ENCODE results near the gene CKM. TPM values are rescaled to one million over a fixed set of nuclear protein-coding genes. Genes with fewer than 3 reads are reported as not detected.

The CKM gene
- polyA plus RNA-seq, 2 of the 4 experiments (the other 2 are of a cell fraction), result not detected

GRCh38 chr19:45315304-45315703, 7.4 kb downstream of the CKM start:
- Histone ChIP-seq H3K9me3 (no peaks in the 10 kb centered on the region), H3K27ac (no peak overlapping the region), H3K4me2 (no peak overlapping the region), H3K4me3 (no peak overlapping the region), H3K4me1 (no peaks in the 10 kb centered on the region)
- ATAC-seq (no peak), DNase-seq (ENCODE audit: low read depth in 1 of 2, low spot score in 1 of 2) (no peak), FAIRE-seq (no peak)
- WGBS (ENCODE audit: missing lambda C conversion rate), result 59% methylated on average over 17 of the region's 21 CpGs
- ChIA-PET POLR2A (no interaction called here), CTCF (no interaction called here)
- TF ChIP-seq CHD2 (IDR thresholded peaks at IDR 0.05; ENCODE audit: low read length, partially characterized antibody), result no peak
- no peak for TF ChIP-seq PBX3 (IDR thresholded peaks at IDR 0.05)
- TF ChIP-seq, protein P1, sequence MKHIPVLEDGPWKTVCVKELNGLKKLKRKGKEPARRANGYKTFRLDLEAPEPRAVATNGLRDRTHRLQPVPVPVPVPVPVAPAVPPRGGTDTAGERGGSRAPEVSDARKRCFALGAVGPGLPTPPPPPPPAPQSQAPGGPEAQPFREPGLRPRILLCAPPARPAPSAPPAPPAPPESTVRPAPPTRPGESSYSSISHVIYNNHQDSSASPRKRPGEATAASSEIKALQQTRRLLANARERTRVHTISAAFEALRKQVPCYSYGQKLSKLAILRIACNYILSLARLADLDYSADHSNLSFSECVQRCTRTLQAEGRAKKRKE (CRISPR knock-in tag; IDR thresholded peaks at IDR 0.05; ENCODE audit: low read depth), result no peak
- no peak for TF ChIP-seq E2F6 (IDR thresholded peaks at IDR 0.05; ENCODE audit: borderline replicate concordance, low read depth)
- TF ChIP-seq ZNF302 (CRISPR knock-in tag; IDR thresholded peaks at IDR 0.05), result no peak
- TF ChIP-seq NR3C1 (IDR thresholded peaks at IDR 0.05), result no peak
- no peak for TF ChIP-seq BHLHE40 (IDR thresholded peaks at IDR 0.05; ENCODE audit: low read depth, low read length)
- TF ChIP-seq EP300 (IDR thresholded peaks at IDR 0.05), result no peak
- TF ChIP-seq, protein P2, sequence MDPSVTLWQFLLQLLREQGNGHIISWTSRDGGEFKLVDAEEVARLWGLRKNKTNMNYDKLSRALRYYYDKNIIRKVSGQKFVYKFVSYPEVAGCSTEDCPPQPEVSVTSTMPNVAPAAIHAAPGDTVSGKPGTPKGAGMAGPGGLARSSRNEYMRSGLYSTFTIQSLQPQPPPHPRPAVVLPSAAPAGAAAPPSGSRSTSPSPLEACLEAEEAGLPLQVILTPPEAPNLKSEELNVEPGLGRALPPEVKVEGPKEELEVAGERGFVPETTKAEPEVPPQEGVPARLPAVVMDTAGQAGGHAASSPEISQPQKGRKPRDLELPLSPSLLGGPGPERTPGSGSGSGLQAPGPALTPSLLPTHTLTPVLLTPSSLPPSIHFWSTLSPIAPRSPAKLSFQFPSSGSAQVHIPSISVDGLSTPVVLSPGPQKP (IDR thresholded peaks at IDR 0.05; ENCODE audit: low read depth, low read length), result no peak
- TF ChIP-seq NFE2L2 (conservative IDR thresholded peaks at IDR 0.05; ENCODE audit: low read length), result no peak
- TF ChIP-seq CBX2 (IDR thresholded peaks at IDR 0.05; ENCODE audit: borderline replicate concordance, low read depth), result no peak
- no peak for TF ChIP-seq NPAS2 (CRISPR knock-in tag; IDR thresholded peaks at IDR 0.05; ENCODE audit: borderline replicate concordance)
- no peak for TF ChIP-seq RAD21 (conservative IDR thresholded peaks at IDR 0.05 in 1 of 2, IDR thresholded peaks at IDR 0.05 in 1 of 2)
- TF ChIP-seq HOXA7 (CRISPR knock-in tag; IDR thresholded peaks at IDR 0.05), result no peak
- no peak for TF ChIP-seq HES2 (IDR thresholded peaks at IDR 0.05)
- no peak for TF ChIP-seq RCOR1 (IDR thresholded peaks at IDR 0.05; ENCODE audit: low read depth, low read length)
- TF ChIP-seq ZFP36 (IDR thresholded peaks at IDR 0.05; ENCODE audit: borderline replicate concordance, partially characterized antibody), result no peak
- TF ChIP-seq, protein P3, sequence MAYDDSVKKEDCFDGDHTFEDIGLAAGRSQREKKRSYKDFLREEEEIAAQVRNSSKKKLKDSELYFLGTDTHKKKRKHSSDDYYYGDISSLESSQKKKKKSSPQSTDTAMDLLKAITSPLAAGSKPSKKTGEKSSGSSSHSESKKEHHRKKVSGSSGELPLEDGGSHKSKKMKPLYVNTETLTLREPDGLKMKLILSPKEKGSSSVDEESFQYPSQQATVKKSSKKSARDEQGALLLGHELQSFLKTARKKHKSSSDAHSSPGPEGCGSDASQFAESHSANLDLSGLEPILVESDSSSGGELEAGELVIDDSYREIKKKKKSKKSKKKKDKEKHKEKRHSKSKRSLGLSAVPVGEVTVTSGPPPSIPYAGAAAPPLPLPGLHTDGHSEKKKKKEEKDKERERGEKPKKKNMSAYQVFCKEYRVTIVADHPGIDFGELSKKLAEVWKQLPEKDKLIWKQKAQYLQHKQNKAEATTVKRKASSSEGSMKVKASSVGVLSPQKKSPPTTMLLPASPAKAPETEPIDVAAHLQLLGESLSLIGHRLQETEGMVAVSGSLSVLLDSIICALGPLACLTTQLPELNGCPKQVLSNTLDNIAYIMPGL (CRISPR knock-in tag; IDR thresholded peaks at IDR 0.05; ENCODE audit: borderline replicate concordance), result no peak

- POLR2A ChIA-PET, result no interaction called here
- WGBS (ENCODE audit: missing lambda C conversion rate), result 31% methylated on average over 8 of the region's 8 CpGs
- Histone ChIP-seq H3K9me3 (no peaks in the 10 kb centered on the region), H3K27ac (no peak overlapping the region), H3K4me2 (no peak overlapping the region), H3K4me1 (no peaks in the 10 kb centered on the region), H3K4me3 (no peak overlapping the region)
- no peak for FAIRE-seq
- DNase-seq (ENCODE audit: low read depth in 1 of 2, low spot score in 1 of 2), result no peak
- no peak for ATAC-seq
- CTCF ChIA-PET, result interaction anchor here (0.6 kb wide), 1 partner anchor 678 kb away, joined by 3 read pairs; no protein-coding TSS in a partner anchor
- TF ChIP-seq TFCP2L1 (CRISPR knock-in tag; IDR thresholded peaks at IDR 0.05) (no peak), PBX3 (IDR thresholded peaks at IDR 0.05) (no peak), POLR2A (IDR thresholded peaks at IDR 0.05; ENCODE audit: low read length) (no peak), MYC (IDR thresholded peaks at IDR 0.05; ENCODE audit: borderline replicate concordance, low read length) (no peak), KDM5A (IDR thresholded peaks at IDR 0.05) (no peak), EHMT2 (IDR thresholded peaks at IDR 0.05; ENCODE audit: low read depth) (no peak), CHD2 (IDR thresholded peaks at IDR 0.05; ENCODE audit: low read length, partially characterized antibody) (no peak), RCOR1 (IDR thresholded peaks at IDR 0.05; ENCODE audit: low read depth, low read length) (no peak), NR3C1 (IDR thresholded peaks at IDR 0.05) (no peak), ESRRA (IDR thresholded peaks at IDR 0.05; ENCODE audit: borderline replicate concordance, low read length) (no peak), PHF8 (IDR thresholded peaks at IDR 0.05; ENCODE audit: borderline replicate concordance, low read depth) (no peak)
- TF ChIP-seq, protein P4, sequence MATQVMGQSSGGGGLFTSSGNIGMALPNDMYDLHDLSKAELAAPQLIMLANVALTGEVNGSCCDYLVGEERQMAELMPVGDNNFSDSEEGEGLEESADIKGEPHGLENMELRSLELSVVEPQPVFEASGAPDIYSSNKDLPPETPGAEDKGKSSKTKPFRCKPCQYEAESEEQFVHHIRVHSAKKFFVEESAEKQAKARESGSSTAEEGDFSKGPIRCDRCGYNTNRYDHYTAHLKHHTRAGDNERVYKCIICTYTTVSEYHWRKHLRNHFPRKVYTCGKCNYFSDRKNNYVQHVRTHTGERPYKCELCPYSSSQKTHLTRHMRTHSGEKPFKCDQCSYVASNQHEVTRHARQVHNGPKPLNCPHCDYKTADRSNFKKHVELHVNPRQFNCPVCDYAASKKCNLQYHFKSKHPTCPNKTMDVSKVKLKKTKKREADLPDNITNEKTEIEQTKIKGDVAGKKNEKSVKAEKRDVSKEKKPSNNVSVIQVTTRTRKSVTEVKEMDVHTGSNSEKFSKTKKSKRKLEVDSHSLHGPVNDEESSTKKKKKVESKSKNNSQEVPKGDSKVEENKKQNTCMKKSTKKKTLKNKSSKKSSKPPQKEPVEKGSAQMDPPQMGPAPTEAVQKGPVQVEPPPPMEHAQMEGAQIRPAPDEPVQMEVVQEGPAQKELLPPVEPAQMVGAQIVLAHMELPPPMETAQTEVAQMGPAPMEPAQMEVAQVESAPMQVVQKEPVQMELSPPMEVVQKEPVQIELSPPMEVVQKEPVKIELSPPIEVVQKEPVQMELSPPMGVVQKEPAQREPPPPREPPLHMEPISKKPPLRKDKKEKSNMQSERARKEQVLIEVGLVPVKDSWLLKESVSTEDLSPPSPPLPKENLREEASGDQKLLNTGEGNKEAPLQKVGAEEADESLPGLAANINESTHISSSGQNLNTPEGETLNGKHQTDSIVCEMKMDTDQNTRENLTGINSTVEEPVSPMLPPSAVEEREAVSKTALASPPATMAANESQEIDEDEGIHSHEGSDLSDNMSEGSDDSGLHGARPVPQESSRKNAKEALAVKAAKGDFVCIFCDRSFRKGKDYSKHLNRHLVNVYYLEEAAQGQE (IDR thresholded peaks at IDR 0.05), result no peak
These were observed 7.9 kb downstream of the CKM start for GRCh38 chr19:45314708-45315245.
